Testis (tissue), 3 donors: ENCODE measurements around the gene FILIP1L. TPM values are rescaled to one million over a fixed set of nuclear protein-coding genes. Genes with fewer than 3 reads are reported as not detected.

ENCODE experiments used
- DNase-seq: peaks from one replicate; pipeline ENCODE4 v3.0.0-alpha.2; 2019
- H3K27ac ChIP-seq, 2 donors: fragments of 200-600 bp; sonication (generic); one replicate each; pipeline ENCODE4 v1.5.1; 2019
- H3K27me3 ChIP-seq: fragments of 200-600 bp; sonication (generic); one replicate; pipeline ENCODE4 v1.5.1; 2019
- H3K36me3 ChIP-seq: fragments of 200-600 bp; sonication (generic); one replicate; pipeline ENCODE4 v1.5.1; 2017; ENCODE audit warnings: low read depth; ENCODE audit errors: missing control alignments
- H3K4me1 ChIP-seq: fragments of 200-600 bp; sonication (generic); one replicate; pipeline ENCODE4 v1.5.1; 2019
- H3K4me3 ChIP-seq, 2 donors: fragments of 200-600 bp; sonication (generic); one replicate each; pipeline ENCODE4 v1.5.1; 2017 to 2019
- H3K9me3 ChIP-seq: fragments of 200-600 bp; sonication (generic); one replicate; pipeline ENCODE4 v1.5.1; 2017
- CTCF ChIP-seq, 3 experiments: fragments of 450-650 bp in 2 of 3; fragments of 200-600 bp in 1 of 3; sonication (generic) in 1 of 3; IDR thresholded peaks; one replicate each; pipeline ENCODE4 v1.5.1; 2016 to 2019; ENCODE audit warnings: antibody characterized with exemption in 3 of 3, mild to moderate bottlenecking in 2 of 3, moderate library complexity in 1 of 3
- POLR2A ChIP-seq: fragments of 450-650 bp; IDR thresholded peaks from one replicate; pipeline ENCODE4 v1.6.1; 2017; ENCODE audit warnings: antibody characterized with exemption, mild to moderate bottlenecking, moderate library complexity
- WGBS, 2 donors: methylation state at CpG; one replicate each; pipeline ENCODE4 v1.1.5; 2018; 5-methylcytosine and 5-hydroxymethylcytosine counted together
- intact Hi-C: fragments of 100-400 bp; cut with DNase I; formaldehyde crosslinking; loops from one replicate; pipeline ENCODE4 v1.15.1; 2023; ENCODE audit warnings: low total_unique reads
- polyA plus RNA-seq: library from polyadenylated mRNA; stranded (reverse); fragments of 350-450 nt; fragmentation: Illumina TruSeq; extraction: RNeasy Lipid Tissue Mini Kit (QIAGEN cat#74804); gene quantifications from one replicate; pipeline ENCODE4 v1.2.3, GENCODE V29; 2014; ENCODE audit warnings: low read depth, low replicate concordance; ENCODE audit not compliant: insufficient read depth
- total RNA-seq, 2 donors: library from RNA; depleted of rRNA; stranded (reverse); fragments of >200 nt; gene quantifications; one replicate each; pipeline ENCODE4 v1.2.3, GENCODE V29; 2016

Gene FILIP1L
- total and polyA plus RNA-seq, 3 donors from 2014 or later: 16.5 to 20.1 (median 16.7) TPM

GRCh38 chr3:99984668-99985067 is 129.6 kb downstream of the FILIP1L start:
- no peaks in the 10 kb centered on the region for H3K9me3 ChIP-seq
- no peak for TF ChIP-seq CTCF (IDR thresholded peaks at IDR 0.05)
- no peak for TF ChIP-seq POLR2A
- no peak overlapping the region for H3K27ac ChIP-seq
- intact Hi-C loops: no loop called here
- H3K36me3 ChIP-seq: no peaks in the 10 kb centered on the region
- 82 to 91% methylated on average over 2 of the region's 2 CpGs for WGBS, 2 donors
- H3K4me1 ChIP-seq: no peaks in the 10 kb centered on the region
- H3K27me3 ChIP-seq: no peaks in the 10 kb centered on the region
- no peak overlapping the region for H3K4me3 ChIP-seq
- no peak for DNase-seq

GRCh38 chr3:99984139-99984538 is 130.2 kb downstream of the FILIP1L start:
- no peak overlapping the region for H3K27ac ChIP-seq
- no peak overlapping the region for H3K4me3 ChIP-seq
- no peaks in the 10 kb centered on the region for H3K36me3 ChIP-seq
- no peaks in the 10 kb centered on the region for H3K4me1 ChIP-seq
- intact Hi-C loops: no loop called here
- no peaks in the 10 kb centered on the region for H3K27me3 ChIP-seq
- DNase-seq: no peak
- no peaks in the 10 kb centered on the region for H3K9me3 ChIP-seq
- TF ChIP-seq CTCF (IDR thresholded peaks at IDR 0.05): no peak
- TF ChIP-seq POLR2A: no peak

GRCh38 chr3:99982650-99983049 is 131.7 kb downstream of the FILIP1L start:
- Histone ChIP-seq H3K27ac (no peak overlapping the region), H3K4me3 (no peak overlapping the region), H3K36me3 (no peaks in the 10 kb centered on the region), H3K9me3 (no peaks in the 10 kb centered on the region), H3K4me1 (no peaks in the 10 kb centered on the region), H3K27me3 (no peaks in the 10 kb centered on the region)
- no peak for TF ChIP-seq CTCF (IDR thresholded peaks at IDR 0.05)
- no peak for TF ChIP-seq POLR2A
- WGBS, 2 donors: 97 to 98% methylated on average over 2 of the region's 2 CpGs
- DNase-seq: no peak
- intact Hi-C loops: no loop called here

GRCh38 chr3:99981138-99981537 is 133.2 kb downstream of the FILIP1L start:
- no peaks in the 10 kb centered on the region for H3K4me1 ChIP-seq
- TF ChIP-seq CTCF (IDR thresholded peaks at IDR 0.05): no peak
- intact Hi-C loops: no loop called here
- H3K27ac ChIP-seq: no peak overlapping the region
- no peaks in the 10 kb centered on the region for H3K27me3 ChIP-seq
- no peak overlapping the region for H3K4me3 ChIP-seq
- no peak for DNase-seq
- 88 to 100% methylated on average over 1 of the region's 1 CpG for WGBS, 2 donors
- no peaks in the 10 kb centered on the region for H3K9me3 ChIP-seq
- no peaks in the 10 kb centered on the region for H3K36me3 ChIP-seq

GRCh38 chr3:99980606-99981005 is 133.7 kb downstream of the FILIP1L start:
- H3K27ac ChIP-seq: no peak overlapping the region
- no peaks in the 10 kb centered on the region for H3K36me3 ChIP-seq
- no peaks in the 10 kb centered on the region for H3K27me3 ChIP-seq
- intact Hi-C loops: no loop called here
- no peaks in the 10 kb centered on the region for H3K9me3 ChIP-seq
- WGBS, 2 donors: 94 to 96% methylated on average over 3 of the region's 3 CpGs
- TF ChIP-seq POLR2A: no peak
- no peak for TF ChIP-seq CTCF (IDR thresholded peaks at IDR 0.05)
- DNase-seq: no peak
- H3K4me1 ChIP-seq: no peaks in the 10 kb centered on the region
- H3K4me3 ChIP-seq: no peak overlapping the region
